Sigmoid colon (tissue), 4 donors: ENCODE data around the gene C1orf198.

ENCODE experiments used
- EP300 ChIP-seq, 4 donors: sonication (generic); formaldehyde crosslinking; IDR thresholded peaks; one replicate each; pipeline ENCODE4 v1.6.1; 2017; ENCODE audit warnings: antibody characterized with exemption in 4 of 4
- POLR2A ChIP-seq, 2 donors: fragments of 450-650 bp; IDR thresholded peaks; one replicate each; pipeline ENCODE4 v1.6.1; 2016; ENCODE audit warnings: antibody characterized with exemption in 2 of 2, mild to moderate bottlenecking in 2 of 2, moderate library complexity in 2 of 2
- TF ChIP-seq, protein P1 (sequence below), 4 experiments: fragments of 450-650 bp in 3 of 4; fragments of 200-600 bp in 1 of 4; IDR thresholded peaks; one replicate each; pipeline ENCODE4 v1.5.1; 2016 to 2019; ENCODE audit warnings: antibody characterized with exemption in 4 of 4, mild to moderate bottlenecking in 3 of 4, moderate library complexity in 2 of 4

DNA sequence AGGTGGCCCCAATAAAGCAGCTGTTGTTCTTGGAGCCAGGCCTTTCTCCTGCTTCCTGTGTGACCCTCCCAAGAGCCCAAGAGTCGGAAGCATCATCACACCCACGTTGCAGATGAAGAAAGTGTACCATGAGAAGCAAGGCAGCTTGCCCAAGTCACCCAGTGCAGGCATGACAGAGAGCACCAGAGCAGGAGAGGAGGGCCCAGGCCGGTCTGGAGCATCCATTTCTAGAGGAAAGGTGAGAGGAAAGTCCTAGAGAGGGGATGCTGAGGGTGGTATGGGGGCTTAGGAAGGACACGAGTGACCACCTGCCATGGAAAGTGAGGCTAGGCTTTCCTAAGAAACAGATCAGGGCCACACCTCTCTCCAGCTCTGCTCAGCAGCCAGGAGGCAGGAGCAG lies 47.0 kb downstream of the C1orf198 start:
- TF ChIP-seq, protein P1, sequence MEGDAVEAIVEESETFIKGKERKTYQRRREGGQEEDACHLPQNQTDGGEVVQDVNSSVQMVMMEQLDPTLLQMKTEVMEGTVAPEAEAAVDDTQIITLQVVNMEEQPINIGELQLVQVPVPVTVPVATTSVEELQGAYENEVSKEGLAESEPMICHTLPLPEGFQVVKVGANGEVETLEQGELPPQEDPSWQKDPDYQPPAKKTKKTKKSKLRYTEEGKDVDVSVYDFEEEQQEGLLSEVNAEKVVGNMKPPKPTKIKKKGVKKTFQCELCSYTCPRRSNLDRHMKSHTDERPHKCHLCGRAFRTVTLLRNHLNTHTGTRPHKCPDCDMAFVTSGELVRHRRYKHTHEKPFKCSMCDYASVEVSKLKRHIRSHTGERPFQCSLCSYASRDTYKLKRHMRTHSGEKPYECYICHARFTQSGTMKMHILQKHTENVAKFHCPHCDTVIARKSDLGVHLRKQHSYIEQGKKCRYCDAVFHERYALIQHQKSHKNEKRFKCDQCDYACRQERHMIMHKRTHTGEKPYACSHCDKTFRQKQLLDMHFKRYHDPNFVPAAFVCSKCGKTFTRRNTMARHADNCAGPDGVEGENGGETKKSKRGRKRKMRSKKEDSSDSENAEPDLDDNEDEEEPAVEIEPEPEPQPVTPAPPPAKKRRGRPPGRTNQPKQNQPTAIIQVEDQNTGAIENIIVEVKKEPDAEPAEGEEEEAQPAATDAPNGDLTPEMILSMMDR (IDR thresholded peaks at IDR 0.05): no peak
- no peak for TF ChIP-seq EP300 (IDR thresholded peaks at IDR 0.05)
- TF ChIP-seq POLR2A (IDR thresholded peaks at IDR 0.05): no peak
